Left ventricle myocardium inferior (tissue), 1 donor: ENCODE data around the gene DNAJB1. TPM values are rescaled to one million over a fixed set of nuclear protein-coding genes. Genes with fewer than 3 reads are reported as not detected.
A peak's percentile ranks its signal among the peaks of the same experiment; 100 is the strongest.

Experiments
- DNase-seq: peaks from one replicate; pipeline ENCODE4 v3.0.0-alpha.2; 2020
- H3K27ac ChIP-seq: fragments of 200-600 bp; replicated peaks from 2 replicates; pipeline ENCODE4 v1.8.0; 2021
- H3K27me3 ChIP-seq: fragments of 200-600 bp; 2 replicates; pipeline ENCODE4 v1.8.0; 2021; ENCODE audit warnings: low read depth
- H3K36me3 ChIP-seq: fragments of 200-600 bp; 2 replicates; pipeline ENCODE4 v1.8.0; 2021
- H3K4me1 ChIP-seq: fragments of 200-600 bp; 2 replicates; pipeline ENCODE4 v1.8.0; 2021
- H3K4me3 ChIP-seq: fragments of 200-600 bp; 2 replicates; pipeline ENCODE4 v1.8.0; 2021; ENCODE audit warnings: mild to moderate bottlenecking, moderate library complexity
- H3K9me3 ChIP-seq: fragments of 200-600 bp; replicated peaks from 2 replicates; pipeline ENCODE4 v1.8.0; 2021
- intact Hi-C: fragments of 100-400 bp; cut with micrococcal nuclease; formaldehyde crosslinking; loops from one replicate; pipeline ENCODE4 v1.11.0; 2022
- total RNA-seq: library from RNA; stranded (reverse); fragmentation: NEBNext Ultra II Directional; extraction: Animal tissue kit (Norgen Biotek cat#: 25700); gene quantifications from one replicate; pipeline ENCODE4 v1.2.1, GENCODE V29; 2021
- TF ChIP-seq, protein P1 (sequence below): fragments of 200-600 bp; IDR thresholded peaks from 2 replicates; pipeline ENCODE4 v1.8.0; 2021; ENCODE audit warnings: antibody characterized with exemption, mild to moderate bottlenecking, borderline replicate concordance
- donor health status: DM: no; HTN: yes; CAD: no; lungs with severe emphysema.

The DNAJB1 gene
- total RNA-seq, 1 donor from 2014 or later = 48.7 TPM

DNA sequence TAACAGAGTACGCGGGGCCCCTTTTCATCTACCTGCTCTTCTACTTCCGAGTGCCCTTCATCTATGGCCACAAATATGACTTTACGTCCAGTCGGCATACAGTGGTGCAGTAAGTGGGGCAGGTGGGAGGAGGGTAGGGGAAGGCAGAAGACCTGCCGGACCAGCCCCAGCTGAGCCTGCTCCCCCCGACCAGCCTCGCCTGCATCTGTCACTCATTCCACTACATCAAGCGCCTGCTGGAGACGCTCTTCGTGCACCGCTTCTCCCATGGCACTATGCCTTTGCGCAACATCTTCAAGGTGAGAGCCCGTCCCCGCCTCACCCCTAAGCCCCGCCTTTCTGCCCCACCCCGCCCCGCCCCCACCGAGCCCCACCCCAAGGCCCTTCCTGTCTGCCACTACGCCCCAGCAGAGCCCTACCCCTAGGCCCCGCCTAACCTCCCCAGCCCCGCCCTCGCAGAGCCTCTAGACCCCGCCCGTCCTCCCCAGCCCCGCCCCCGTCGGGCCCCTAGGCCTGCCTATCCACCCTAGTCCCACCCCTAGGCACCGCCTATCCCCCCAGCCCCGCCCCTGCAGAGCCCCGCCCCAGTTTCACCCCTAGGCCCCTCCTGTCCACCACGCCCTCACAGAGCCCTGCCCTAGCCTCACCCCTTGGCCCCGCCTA is 45.9 kb upstream of the DNAJB1 start:
- DNase-seq = no peak
- Histone ChIP-seq H3K4me3 (no peak overlapping the region), H3K27ac (peak overlapping the region; percentile 92), H3K36me3 (peaks cover 19% of the 10 kb centered on the region), H3K4me1 (peaks cover 63% of the 10 kb centered on the region), H3K9me3 (no peaks in the 10 kb centered on the region), H3K27me3 (no peaks in the 10 kb centered on the region)
- TF ChIP-seq, protein P1, sequence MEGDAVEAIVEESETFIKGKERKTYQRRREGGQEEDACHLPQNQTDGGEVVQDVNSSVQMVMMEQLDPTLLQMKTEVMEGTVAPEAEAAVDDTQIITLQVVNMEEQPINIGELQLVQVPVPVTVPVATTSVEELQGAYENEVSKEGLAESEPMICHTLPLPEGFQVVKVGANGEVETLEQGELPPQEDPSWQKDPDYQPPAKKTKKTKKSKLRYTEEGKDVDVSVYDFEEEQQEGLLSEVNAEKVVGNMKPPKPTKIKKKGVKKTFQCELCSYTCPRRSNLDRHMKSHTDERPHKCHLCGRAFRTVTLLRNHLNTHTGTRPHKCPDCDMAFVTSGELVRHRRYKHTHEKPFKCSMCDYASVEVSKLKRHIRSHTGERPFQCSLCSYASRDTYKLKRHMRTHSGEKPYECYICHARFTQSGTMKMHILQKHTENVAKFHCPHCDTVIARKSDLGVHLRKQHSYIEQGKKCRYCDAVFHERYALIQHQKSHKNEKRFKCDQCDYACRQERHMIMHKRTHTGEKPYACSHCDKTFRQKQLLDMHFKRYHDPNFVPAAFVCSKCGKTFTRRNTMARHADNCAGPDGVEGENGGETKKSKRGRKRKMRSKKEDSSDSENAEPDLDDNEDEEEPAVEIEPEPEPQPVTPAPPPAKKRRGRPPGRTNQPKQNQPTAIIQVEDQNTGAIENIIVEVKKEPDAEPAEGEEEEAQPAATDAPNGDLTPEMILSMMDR = no peak
- intact Hi-C loops = no loop called here

DNA sequence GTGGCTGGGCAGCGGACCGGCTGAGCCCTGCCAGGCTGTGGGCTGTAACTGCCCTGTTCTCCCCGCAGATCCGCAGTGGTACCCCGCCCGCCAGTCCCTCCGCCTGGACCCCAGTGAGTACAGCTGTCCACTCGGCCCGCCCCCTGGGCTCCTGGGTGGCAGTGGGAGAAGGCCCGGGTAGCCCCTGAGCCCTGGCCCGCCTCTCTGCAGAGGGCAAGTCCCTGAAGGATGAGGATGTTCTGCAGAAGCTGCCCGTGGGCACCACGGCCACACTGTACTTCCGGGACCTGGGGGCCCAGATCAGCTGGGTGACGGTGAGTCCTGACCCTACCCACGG is 45.4 kb upstream of the DNAJB1 start:
- Histone ChIP-seq H3K36me3 (peaks cover 19% of the 10 kb centered on the region), H3K27ac (peak overlapping the region; percentile 92), H3K27me3 (no peaks in the 10 kb centered on the region), H3K4me1 (peaks cover 63% of the 10 kb centered on the region), H3K4me3 (peak overlapping the region; percentile 50), H3K9me3 (no peaks in the 10 kb centered on the region)
- no peak for DNase-seq
- intact Hi-C loops = no loop called here
- TF ChIP-seq, protein P1 = no peak

DNA sequence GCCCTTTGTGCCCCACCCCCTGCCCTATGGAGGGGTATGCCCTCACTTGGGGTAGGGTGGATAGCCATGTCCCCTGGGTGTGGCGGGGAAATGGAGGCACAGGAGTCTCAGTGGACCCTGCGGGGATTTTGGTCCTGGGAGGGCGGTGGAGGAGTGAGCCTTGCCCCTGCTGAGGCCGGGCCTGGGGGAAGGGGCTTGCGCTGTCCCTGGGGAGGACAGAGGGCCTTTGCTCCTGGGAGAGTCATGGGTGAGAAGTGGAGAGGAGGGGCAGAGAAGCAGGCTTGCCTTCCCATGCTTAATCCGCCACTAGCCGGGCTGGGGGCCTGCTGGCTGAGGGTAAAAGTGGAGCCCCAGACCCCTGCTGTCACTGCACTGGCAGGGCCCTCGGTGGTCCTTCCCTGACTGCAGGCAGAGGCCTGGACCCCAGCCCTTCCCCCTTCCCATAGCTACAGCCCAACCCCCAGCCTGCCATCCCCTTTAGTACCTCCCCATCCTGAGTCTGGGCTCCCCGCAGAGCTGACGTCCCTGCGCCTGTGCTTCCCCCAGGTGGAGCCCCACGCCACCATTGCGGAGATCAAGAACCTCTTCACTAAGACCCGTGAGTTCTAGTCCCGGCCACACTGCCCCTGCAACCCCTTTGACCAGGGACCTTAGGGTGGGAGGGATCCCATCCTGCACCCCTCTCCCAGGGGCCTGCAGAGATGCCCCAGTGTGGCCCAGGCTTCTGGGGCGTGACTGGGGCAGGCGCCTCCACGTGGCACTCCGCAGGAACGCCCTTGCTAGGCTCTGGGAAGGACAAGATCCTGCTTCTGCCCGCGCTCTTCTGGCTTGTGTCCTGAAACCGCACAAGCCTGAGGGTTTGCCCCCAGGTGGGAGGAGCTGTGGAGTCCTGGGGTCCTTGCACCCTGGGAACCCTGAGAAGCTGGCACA is 44.7 kb upstream of the DNAJB1 start:
- peak overlapping the region; percentile 50 for H3K4me3 ChIP-seq
- peaks cover 19% of the 10 kb centered on the region for H3K36me3 ChIP-seq
- peaks cover 64% of the 10 kb centered on the region for H3K4me1 ChIP-seq
- peak overlapping the region; percentile 92 for H3K27ac ChIP-seq
- TF ChIP-seq, protein P1 = no peak
- H3K9me3 ChIP-seq = no peaks in the 10 kb centered on the region
- no peak for DNase-seq
- H3K27me3 ChIP-seq = no peaks in the 10 kb centered on the region
- intact Hi-C loops = no loop called here

DNA sequence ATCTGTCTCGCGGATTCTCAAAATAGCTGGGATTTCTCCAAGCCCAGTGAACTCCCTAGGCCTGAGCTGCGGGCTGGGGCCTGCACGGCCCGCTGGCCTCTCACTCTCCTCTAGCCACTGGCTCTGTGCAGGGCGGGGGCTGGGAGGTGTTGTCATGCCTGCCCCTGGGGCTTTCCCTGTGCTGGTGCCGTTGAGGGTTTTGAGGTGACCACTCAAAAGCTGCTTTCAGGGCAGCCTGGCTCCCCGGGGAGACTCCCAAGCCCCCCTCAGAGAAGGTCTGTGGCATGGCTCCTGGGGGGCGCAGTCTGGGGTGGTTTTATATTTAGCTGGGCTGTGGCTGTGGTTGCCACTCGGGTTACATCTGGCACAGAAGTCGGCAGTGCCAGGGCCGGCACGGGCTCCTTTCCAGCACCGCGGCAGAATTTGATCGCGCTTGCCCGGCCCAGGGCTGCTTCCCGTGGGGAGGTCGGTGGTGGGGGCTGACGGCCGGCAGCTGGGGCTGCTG is 43.7 kb upstream of the DNAJB1 start:
- TF ChIP-seq, protein P1 = no peak
- no peaks in the 10 kb centered on the region for H3K9me3 ChIP-seq
- DNase-seq = peak; percentile 57
- intact Hi-C loops = no loop called here
- H3K4me1 ChIP-seq = peaks cover 65% of the 10 kb centered on the region
- H3K27me3 ChIP-seq = no peaks in the 10 kb centered on the region
- H3K4me3 ChIP-seq = peak overlapping the region; percentile 50
- H3K36me3 ChIP-seq = peaks cover 14% of the 10 kb centered on the region
- peak overlapping the region; percentile 92 for H3K27ac ChIP-seq

DNA sequence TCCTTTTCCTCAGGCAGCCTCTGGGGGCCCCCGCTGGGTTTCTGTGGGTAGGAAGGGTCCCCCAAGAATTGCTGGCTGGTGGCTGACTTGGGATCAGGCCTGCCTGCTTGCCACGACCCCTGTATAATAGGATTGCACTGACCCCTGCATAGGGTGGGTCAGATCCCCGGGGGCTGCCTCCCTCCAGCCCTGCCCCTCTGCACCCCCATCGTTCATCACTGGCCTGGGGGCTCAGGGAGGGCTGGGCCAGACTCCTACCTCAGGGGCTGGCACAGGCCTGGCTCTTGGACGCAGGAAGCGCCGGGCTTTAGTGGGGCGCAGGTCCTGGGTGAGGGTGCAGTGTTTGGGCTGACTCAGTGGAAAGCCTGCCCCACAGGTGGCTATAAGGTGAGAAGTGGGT is 43.1 kb upstream of the DNAJB1 start:
- no peak for DNase-seq
- H3K4me3 ChIP-seq = peak overlapping the region; percentile 50
- peaks cover 13% of the 10 kb centered on the region for H3K36me3 ChIP-seq
- H3K9me3 ChIP-seq = no peaks in the 10 kb centered on the region
- H3K27me3 ChIP-seq = no peaks in the 10 kb centered on the region
- intact Hi-C loops = no loop called here
- TF ChIP-seq, protein P1 = no peak
- H3K4me1 ChIP-seq = peaks cover 71% of the 10 kb centered on the region
- H3K27ac ChIP-seq = peak overlapping the region; percentile 92
